GM19438 (cell line): Measurements from ENCODE around the gene JOSD1.

Experiments
- ATAC-seq: cut with Tn5 transposase; IDR thresholded peaks from one replicate; pipeline ENCODE4 v1.9.1; 2021; ENCODE audit warnings: low read depth; ENCODE audit not compliant: unreplicated experiment

Gene JOSD1

GRCh38 chr22:38733724-38734381, 33.1 kb upstream of the JOSD1 start:
- ATAC-seq: no peak

GRCh38 chr22:38733329-38733723, 32.6 kb upstream of the JOSD1 start:
- ATAC-seq: no peak

DNA sequence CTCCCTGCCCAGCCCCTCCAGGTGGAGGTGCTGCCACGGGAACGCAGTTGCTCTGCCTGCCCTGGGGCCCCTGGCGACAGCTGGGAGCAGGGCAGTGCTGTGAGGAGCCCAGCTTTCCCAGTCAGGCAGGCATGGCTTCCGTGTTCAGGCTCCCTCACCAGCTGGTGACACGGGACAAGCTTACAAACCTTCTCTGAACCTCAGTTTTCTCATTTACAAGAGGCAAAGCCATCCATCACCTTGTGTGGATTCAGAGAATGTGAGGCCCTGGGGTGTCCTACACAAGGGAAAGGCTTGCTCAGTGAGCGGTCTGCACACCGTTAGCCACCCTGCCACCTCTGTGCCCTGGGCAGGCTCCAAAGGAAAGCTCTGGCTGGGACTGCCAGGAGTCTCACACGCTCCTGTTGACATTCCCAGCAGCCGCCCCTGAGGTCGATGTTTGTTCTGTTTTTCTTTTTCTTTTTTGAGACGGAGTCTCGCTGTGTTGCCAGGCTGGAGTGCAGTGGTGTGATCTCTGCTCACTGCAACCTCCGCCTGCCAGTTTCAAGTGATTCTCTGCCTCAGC, 31.6 kb upstream of the JOSD1 start:
- no peak for ATAC-seq

GRCh38 chr22:38731703-38732161, 31.0 kb upstream of the JOSD1 start:
- no peak for ATAC-seq

DNA sequence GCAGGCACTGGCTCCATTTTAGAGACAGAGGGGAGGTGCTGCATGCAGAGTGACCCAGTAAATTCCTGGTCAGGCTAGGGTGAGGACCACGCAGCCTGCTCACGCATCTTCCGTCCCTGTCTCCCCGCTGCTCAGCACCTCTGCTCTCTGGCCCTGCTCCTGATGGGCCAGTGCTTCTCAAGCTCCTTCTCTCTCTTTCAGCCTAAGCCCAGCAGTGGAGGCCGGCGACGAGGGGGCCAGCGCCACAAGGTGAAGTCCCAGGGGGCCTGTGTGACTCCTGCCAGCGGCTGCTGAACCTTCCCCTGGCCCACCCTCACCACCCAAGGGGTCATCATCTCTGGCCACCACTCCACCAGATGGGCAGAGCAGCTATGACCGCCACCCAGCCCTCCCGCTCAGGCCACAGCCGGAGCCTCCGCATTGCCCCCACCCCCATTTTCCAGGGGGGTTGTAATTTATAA, 29.7 kb upstream of the JOSD1 start:
- no peak for ATAC-seq

DNA sequence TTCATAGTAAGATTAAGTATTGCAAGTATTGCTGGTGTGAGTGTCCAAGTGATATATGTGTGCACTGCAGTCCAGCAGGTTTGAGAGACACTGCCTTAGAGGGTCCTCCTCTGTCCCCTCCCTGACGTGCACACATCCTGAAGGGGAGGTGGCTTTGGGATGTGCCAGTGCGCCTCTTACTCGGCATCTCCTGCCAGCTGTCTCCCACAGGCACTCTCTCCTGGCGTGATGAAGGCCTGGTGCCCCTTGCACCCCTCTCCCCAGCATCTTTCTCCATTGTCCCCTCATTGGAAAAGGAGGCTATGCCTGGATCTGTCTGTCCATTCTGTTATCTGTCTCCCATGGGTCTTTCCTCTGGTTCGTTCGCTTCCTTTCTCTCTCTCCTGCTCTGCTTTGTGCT, 29.2 kb upstream of the JOSD1 start:
- no peak for ATAC-seq

- no peak for ATAC-seq
Observed at GRCh38 chr22:38728871-38729796, 28.4 kb upstream of the JOSD1 start.

DNA sequence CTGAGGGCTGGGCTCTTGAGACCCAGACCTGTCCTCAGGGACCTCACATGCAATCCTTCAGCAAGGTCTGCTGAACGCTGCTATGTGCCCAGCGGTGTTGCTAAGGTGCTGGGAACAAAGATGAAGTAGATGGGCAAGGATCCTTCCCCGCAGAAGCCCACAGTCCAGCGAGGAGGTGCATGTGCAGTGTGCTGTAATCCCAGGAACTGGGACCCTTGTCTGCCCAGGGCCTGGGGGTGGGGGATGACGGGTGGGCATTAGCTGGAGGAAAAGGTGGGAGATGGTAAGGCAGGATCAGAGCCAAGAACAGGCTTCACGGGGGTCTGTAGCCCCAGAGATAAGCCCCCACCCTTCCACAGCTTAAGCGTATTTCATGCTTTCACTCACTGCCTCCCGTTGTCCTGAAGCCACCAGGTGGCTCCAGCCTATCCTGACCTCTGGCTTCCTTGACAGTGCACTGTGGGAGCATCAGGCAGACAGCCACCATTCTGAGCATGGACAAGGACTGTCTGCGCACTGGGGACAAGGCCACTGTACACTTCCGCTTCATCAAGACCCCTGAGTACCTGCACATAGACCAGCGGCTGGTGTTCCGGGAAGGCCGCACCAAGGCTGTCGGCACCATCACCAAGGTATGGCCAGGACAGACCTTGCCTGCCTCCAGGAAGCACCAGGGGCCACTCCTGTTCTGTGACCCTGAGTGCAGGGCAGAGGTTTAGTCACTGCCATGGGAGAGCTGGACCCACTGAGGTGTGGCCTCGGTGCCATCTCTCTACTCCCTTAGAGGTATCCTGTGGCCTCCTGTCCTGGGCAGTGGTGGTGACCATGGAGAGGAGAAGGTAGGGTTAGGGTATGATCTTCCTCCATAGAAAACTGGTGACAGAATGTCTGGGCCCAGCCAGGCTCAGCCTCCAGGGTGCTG, 27.0 kb upstream of the JOSD1 start:
- no peak for ATAC-seq

- no peak for ATAC-seq
Observed at GRCh38 chr22:38727123-38727522, 26.4 kb upstream of the JOSD1 start.

DNA sequence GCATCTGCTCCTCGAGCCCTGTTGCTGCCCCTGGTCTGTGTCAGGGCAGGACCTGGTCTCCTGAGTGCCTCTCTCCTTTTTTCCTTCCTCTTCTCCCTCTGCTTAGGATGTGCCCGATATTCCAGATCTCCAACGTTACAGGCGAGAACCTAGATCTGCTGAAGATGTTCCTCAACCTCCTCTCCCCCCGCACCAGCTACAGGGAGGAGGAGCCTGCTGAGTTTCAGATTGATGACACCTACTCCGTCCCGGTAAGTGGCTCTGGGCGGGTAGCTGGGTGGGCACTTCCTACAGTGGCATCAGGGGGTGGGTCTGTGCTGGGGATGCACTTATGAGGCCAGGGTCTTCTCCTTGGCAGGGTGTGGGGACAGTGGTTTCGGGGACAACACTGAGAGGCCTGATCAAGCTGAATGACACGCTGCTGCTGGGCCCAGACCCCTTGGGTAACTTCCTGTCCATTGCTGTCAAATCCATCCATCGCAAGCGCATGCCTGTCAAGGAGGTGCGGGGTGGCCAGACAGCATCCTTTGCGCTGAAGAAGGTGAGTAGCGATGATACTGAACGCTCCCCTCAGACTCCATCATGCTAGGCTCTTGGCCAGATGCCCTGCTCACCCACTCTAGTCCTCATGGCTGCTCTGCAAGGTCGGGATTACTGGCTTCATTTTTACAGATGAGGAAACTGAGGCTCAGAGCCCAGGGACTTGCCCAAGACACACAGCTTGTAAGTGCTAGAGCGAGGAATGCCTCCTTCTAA, 25.3 kb upstream of the JOSD1 start:
- no peak for ATAC-seq

DNA sequence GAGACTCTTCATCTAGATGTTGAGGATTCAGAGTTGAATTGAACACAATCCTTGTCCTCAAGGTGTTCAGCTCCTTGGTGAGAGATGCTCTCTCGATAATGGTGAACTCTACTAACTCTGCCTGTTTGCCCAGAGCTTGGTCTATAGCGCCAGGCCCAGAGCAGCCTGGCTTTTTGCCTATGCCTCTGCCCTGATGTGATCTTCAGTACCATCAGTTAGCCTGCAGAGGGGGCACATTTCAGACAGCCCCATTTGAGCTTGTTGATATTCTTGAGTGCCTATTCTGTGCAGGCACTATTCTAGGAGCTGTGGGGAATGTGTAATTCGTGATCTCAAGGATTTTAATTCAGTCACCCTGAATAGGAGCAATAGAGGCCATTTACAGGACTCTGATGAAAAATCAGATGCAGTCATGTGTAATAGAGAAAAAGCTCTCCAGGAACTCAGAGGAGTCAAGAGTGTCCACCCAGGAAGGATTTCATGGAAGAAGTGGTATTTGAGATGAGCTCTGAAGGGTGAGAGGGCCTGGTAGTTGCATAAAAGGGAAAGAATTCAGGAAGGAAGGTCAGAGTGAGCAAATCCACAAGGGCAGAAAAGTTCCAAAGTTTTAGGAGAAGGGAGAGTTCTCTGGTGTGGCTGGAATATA, 24.3 kb upstream of the JOSD1 start:
- ATAC-seq: no peak

- no peak for ATAC-seq
Observed at GRCh38 chr22:38724176-38724575, 23.4 kb upstream of the JOSD1 start.

DNA sequence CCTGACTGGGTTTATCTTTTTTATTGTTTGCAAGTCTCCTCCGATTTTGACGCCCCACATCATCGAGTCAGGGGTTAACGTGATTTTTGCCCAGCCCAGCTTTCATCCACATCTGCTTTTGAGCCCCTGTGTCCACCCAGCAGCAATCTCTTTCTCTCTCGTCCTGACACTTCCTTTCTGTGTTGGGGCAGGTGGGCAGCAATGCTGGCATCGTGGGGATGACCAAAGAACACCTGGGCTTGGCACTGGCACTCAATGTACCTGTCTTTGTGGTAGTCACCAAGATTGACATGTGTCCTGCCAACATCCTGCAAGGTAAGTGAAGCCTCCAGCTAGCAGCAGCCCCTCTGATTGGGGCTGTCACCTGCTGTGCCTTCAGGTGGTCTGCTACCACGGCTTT, 20.8 kb upstream of the JOSD1 start:
- ATAC-seq: no peak

- ATAC-seq: no peak
Observed at GRCh38 chr22:38720350-38720749, 19.6 kb upstream of the JOSD1 start.

- no peak for ATAC-seq
Observed at GRCh38 chr22:38719196-38719595, 18.5 kb upstream of the JOSD1 start.

DNA sequence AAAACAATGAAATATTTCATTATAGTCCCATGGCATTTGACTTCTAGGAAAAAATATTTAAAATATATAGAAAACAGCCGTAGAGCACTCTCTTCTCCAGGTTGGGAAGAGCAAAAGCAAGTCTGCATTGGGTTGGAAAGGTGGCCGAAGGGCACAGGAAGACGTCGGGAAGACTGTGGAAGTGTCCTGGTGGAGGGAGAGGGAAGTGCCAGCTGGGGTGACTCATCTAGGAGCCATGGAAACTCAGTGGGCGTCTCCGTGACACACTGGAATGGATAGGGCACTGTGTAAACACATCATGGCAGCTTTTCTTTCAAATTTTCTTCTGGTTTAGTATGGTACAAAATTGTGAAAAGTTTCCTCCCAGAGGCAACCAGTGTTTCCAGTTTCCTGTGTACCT, 17.7 kb upstream of the JOSD1 start:
- no peak for ATAC-seq

GRCh38 chr22:38717244-38717643, 16.5 kb upstream of the JOSD1 start:
- no peak for ATAC-seq

- no peak for ATAC-seq
Observed at GRCh38 chr22:38716826-38717225, 16.1 kb upstream of the JOSD1 start.

GRCh38 chr22:38716271-38716670, 15.5 kb upstream of the JOSD1 start:
- ATAC-seq: no peak
